ENCODE data around the gene HHAT.

HHAT gene

GRCh38 chr1:210299501-210299900, 29.2 kb upstream of the HHAT start:
- Histone ChIP-seq H3K27ac (ENCODE audit: low read depth, low read length) (no peak overlapping the region), H3K9ac (ENCODE audit: low read length) (no peak overlapping the region), H3K27me3 (ENCODE audit: control insufficient read depth, insufficient read depth, low read length) (no peaks in the 10 kb centered on the region), H3K36me3 (ENCODE audit: control insufficient read depth, insufficient read depth, low read length) (no peaks in the 10 kb centered on the region), H3K4me3 (ENCODE audit: low read length) (no peak overlapping the region), H3K4me1 (ENCODE audit: control insufficient read depth, insufficient read depth, low read length) (peaks cover 14% of the 10 kb centered on the region)

- Histone ChIP-seq H3K9ac (ENCODE audit: low read length) (no peak overlapping the region), H3K36me3 (ENCODE audit: control insufficient read depth, insufficient read depth, low read length) (no peaks in the 10 kb centered on the region), H3K27me3 (ENCODE audit: control insufficient read depth, insufficient read depth, low read length) (no peaks in the 10 kb centered on the region), H3K27ac (ENCODE audit: low read depth, low read length) (no peak overlapping the region), H3K4me3 (ENCODE audit: low read length) (no peak overlapping the region), H3K4me1 (ENCODE audit: control insufficient read depth, insufficient read depth, low read length) (no peaks in the 10 kb centered on the region)
These were observed 27.6 kb upstream of the HHAT start for GRCh38 chr1:210300923-210301614.

- Histone ChIP-seq H3K9ac (ENCODE audit: low read length) (no peak overlapping the region), H3K27ac (ENCODE audit: low read depth, low read length) (no peak overlapping the region), H3K36me3 (ENCODE audit: control insufficient read depth, insufficient read depth, low read length) (no peaks in the 10 kb centered on the region), H3K4me3 (ENCODE audit: low read length) (no peak overlapping the region), H3K4me1 (ENCODE audit: control insufficient read depth, insufficient read depth, low read length) (no peaks in the 10 kb centered on the region), H3K27me3 (ENCODE audit: control insufficient read depth, insufficient read depth, low read length) (no peaks in the 10 kb centered on the region)
These were observed 27.1 kb upstream of the HHAT start for GRCh38 chr1:210301615-210302000.

- H3K9ac ChIP-seq (ENCODE audit: low read length) = no peak overlapping the region
- no peaks in the 10 kb centered on the region for H3K36me3 ChIP-seq (ENCODE audit: control insufficient read depth, insufficient read depth, low read length)
- H3K4me3 ChIP-seq (ENCODE audit: low read length) = no peak overlapping the region
- H3K27me3 ChIP-seq (ENCODE audit: control insufficient read depth, insufficient read depth, low read length) = no peaks in the 10 kb centered on the region
- no peak overlapping the region for H3K27ac ChIP-seq (ENCODE audit: low read depth, low read length)
- no peaks in the 10 kb centered on the region for H3K4me1 ChIP-seq (ENCODE audit: control insufficient read depth, insufficient read depth, low read length)
These were observed 26.2 kb upstream of the HHAT start for GRCh38 chr1:210302501-210302900.

- Histone ChIP-seq H3K4me3 (ENCODE audit: low read length) (no peak overlapping the region), H3K36me3 (ENCODE audit: control insufficient read depth, insufficient read depth, low read length) (no peaks in the 10 kb centered on the region), H3K27ac (ENCODE audit: low read depth, low read length) (no peak overlapping the region), H3K9ac (ENCODE audit: low read length) (no peak overlapping the region), H3K27me3 (ENCODE audit: control insufficient read depth, insufficient read depth, low read length) (no peaks in the 10 kb centered on the region), H3K4me1 (ENCODE audit: control insufficient read depth, insufficient read depth, low read length) (no peaks in the 10 kb centered on the region)
These were observed 25.3 kb upstream of the HHAT start for GRCh38 chr1:210303391-210303790.

- peaks cover 2% of the 10 kb centered on the region for H3K4me1 ChIP-seq (ENCODE audit: control insufficient read depth, insufficient read depth, low read length)
- no peaks in the 10 kb centered on the region for H3K36me3 ChIP-seq (ENCODE audit: control insufficient read depth, insufficient read depth, low read length)
- H3K27me3 ChIP-seq (ENCODE audit: control insufficient read depth, insufficient read depth, low read length) = peaks cover 2% of the 10 kb centered on the region
- no peak overlapping the region for H3K27ac ChIP-seq (ENCODE audit: low read depth, low read length)
- no peak overlapping the region for H3K4me3 ChIP-seq (ENCODE audit: low read length)
- H3K9ac ChIP-seq (ENCODE audit: low read length) = no peak overlapping the region
These were observed 18.0 kb upstream of the HHAT start for GRCh38 chr1:210310562-210311153.

- peaks cover 2% of the 10 kb centered on the region for H3K27me3 ChIP-seq (ENCODE audit: control insufficient read depth, insufficient read depth, low read length)
- peak overlapping the region; percentile 38 for H3K4me3 ChIP-seq (ENCODE audit: low read length)
- no peak overlapping the region for H3K9ac ChIP-seq (ENCODE audit: low read length)
- peaks cover 2% of the 10 kb centered on the region for H3K4me1 ChIP-seq (ENCODE audit: control insufficient read depth, insufficient read depth, low read length)
- H3K36me3 ChIP-seq (ENCODE audit: control insufficient read depth, insufficient read depth, low read length) = no peaks in the 10 kb centered on the region
- peak overlapping the region; percentile 48 for H3K27ac ChIP-seq (ENCODE audit: low read depth, low read length)
These were observed 16.8 kb upstream of the HHAT start for GRCh38 chr1:210311726-210312493.

GRCh38 chr1:210313046-210313595, 15.6 kb upstream of the HHAT start:
- Histone ChIP-seq H3K36me3 (ENCODE audit: control insufficient read depth, insufficient read depth, low read length) (no peaks in the 10 kb centered on the region), H3K4me3 (ENCODE audit: low read length) (no peak overlapping the region), H3K4me1 (ENCODE audit: control insufficient read depth, insufficient read depth, low read length) (peaks cover 2% of the 10 kb centered on the region), H3K27ac (ENCODE audit: low read depth, low read length) (no peak overlapping the region), H3K9ac (ENCODE audit: low read length) (no peak overlapping the region), H3K27me3 (ENCODE audit: control insufficient read depth, insufficient read depth, low read length) (peaks cover 2% of the 10 kb centered on the region)

- peaks cover 2% of the 10 kb centered on the region for H3K27me3 ChIP-seq (ENCODE audit: control insufficient read depth, insufficient read depth, low read length)
- no peak overlapping the region for H3K27ac ChIP-seq (ENCODE audit: low read depth, low read length)
- H3K4me3 ChIP-seq (ENCODE audit: low read length) = no peak overlapping the region
- no peaks in the 10 kb centered on the region for H3K36me3 ChIP-seq (ENCODE audit: control insufficient read depth, insufficient read depth, low read length)
- peaks cover 2% of the 10 kb centered on the region for H3K4me1 ChIP-seq (ENCODE audit: control insufficient read depth, insufficient read depth, low read length)
- no peak overlapping the region for H3K9ac ChIP-seq (ENCODE audit: low read length)
These were observed 14.8 kb upstream of the HHAT start for GRCh38 chr1:210313921-210314320.

GRCh38 chr1:210315529-210315928, 13.2 kb upstream of the HHAT start:
- no peak overlapping the region for H3K27ac ChIP-seq (ENCODE audit: low read depth, low read length)
- no peak overlapping the region for H3K4me3 ChIP-seq (ENCODE audit: low read length)
- peaks cover 2% of the 10 kb centered on the region for H3K27me3 ChIP-seq (ENCODE audit: control insufficient read depth, insufficient read depth, low read length)
- no peaks in the 10 kb centered on the region for H3K36me3 ChIP-seq (ENCODE audit: control insufficient read depth, insufficient read depth, low read length)
- H3K9ac ChIP-seq (ENCODE audit: low read length) = no peak overlapping the region
- peaks cover 2% of the 10 kb centered on the region for H3K4me1 ChIP-seq (ENCODE audit: control insufficient read depth, insufficient read depth, low read length)

- H3K4me3 ChIP-seq (ENCODE audit: low read length) = no peak overlapping the region
- H3K27ac ChIP-seq (ENCODE audit: low read depth, low read length) = no peak overlapping the region
- no peaks in the 10 kb centered on the region for H3K4me1 ChIP-seq (ENCODE audit: control insufficient read depth, insufficient read depth, low read length)
These were observed 7.6 kb upstream of the HHAT start for GRCh38 chr1:210321131-210321530.

GRCh38 chr1:210321552-210321951, 7.2 kb upstream of the HHAT start:
- Histone ChIP-seq H3K36me3 (ENCODE audit: control insufficient read depth, insufficient read depth, low read length) (no peaks in the 10 kb centered on the region), H3K4me1 (ENCODE audit: control insufficient read depth, insufficient read depth, low read length) (no peaks in the 10 kb centered on the region), H3K27ac (ENCODE audit: low read depth, low read length) (no peak overlapping the region), H3K9ac (ENCODE audit: low read length) (no peak overlapping the region), H3K4me3 (ENCODE audit: low read length) (no peak overlapping the region), H3K27me3 (ENCODE audit: control insufficient read depth, insufficient read depth, low read length) (no peaks in the 10 kb centered on the region)

More at GRCh38 chr1:210321131-210321530, 7.6 kb upstream of the HHAT start:
- no peaks in the 10 kb centered on the region for H3K27me3 ChIP-seq (ENCODE audit: control insufficient read depth, insufficient read depth, low read length)
- H3K36me3 ChIP-seq (ENCODE audit: control insufficient read depth, insufficient read depth, low read length) = no peaks in the 10 kb centered on the region
- H3K9ac ChIP-seq (ENCODE audit: low read length) = no peak overlapping the region

All from rectal smooth muscle tissue (tissue), 1 donor.